ENCODE measurements around the gene SAC3D1.

SAC3D1 gene

GRCh38 chr11:65055538-65055937, 14.5 kb downstream of the SAC3D1 start:
- TF ChIP-seq CTCF (IDR thresholded peaks at IDR 0.05; ENCODE audit: extremely low read depth, missing control alignments): no peak
- peak; percentile 45 for DNase-seq (ENCODE audit: low spot score)

- TF ChIP-seq CTCF (IDR thresholded peaks at IDR 0.05; ENCODE audit: extremely low read depth, missing control alignments): no peak
- DNase-seq (ENCODE audit: low spot score): no peak
Observed at GRCh38 chr11:65056999-65057398, 16.0 kb downstream of the SAC3D1 start.

GRCh38 chr11:65057526-65057925, 16.5 kb downstream of the SAC3D1 start:
- no peak for TF ChIP-seq CTCF (IDR thresholded peaks at IDR 0.05; ENCODE audit: extremely low read depth, missing control alignments)
- no peak for DNase-seq (ENCODE audit: low spot score)

- no peak for DNase-seq (ENCODE audit: low spot score)
- TF ChIP-seq CTCF (IDR thresholded peaks at IDR 0.05; ENCODE audit: extremely low read depth, missing control alignments): no peak
Observed at GRCh38 chr11:65058012-65058411, 17.0 kb downstream of the SAC3D1 start.

DNA sequence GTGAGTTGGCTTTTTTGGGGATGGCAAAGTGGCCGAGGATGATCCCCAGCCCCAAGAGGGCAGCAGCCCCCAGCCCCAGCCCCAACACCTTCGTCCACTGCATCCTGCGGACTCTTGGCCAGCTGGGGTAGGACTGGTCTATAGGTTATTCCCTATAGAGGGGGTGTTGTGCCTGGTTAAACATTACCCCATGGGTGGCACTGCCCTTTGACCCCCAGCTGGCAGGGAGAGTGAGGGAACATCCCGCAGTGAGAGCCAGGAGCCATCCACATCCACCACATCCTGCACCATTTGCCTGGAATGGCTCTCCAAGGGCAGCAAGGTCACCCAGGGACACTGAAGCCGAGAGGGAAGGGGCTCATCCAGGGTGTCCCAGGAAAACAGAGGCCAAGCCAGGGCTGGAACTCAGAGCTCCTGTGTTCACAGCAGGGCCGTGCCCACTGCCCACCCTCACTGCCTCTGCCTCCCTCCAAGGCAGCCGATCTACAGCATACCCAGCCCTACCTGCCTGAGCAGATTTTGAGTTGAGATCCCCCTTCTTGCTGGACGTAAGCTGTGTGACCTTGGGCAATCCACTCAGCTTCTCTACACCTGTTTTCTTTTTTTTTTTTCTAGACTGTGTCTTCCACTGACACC, 17.5 kb downstream of the SAC3D1 start, which contains the start of gene NAALADL1:
Gene NAALADL1 (minus strand): TSS at position 135 of the 636 bp plus-strand sequence. CDS start 32 bp downstream, at position 103.
- no peak for TF ChIP-seq CTCF (IDR thresholded peaks at IDR 0.05; ENCODE audit: extremely low read depth, missing control alignments)
- no peak for DNase-seq (ENCODE audit: low spot score)

- no peak for TF ChIP-seq CTCF (IDR thresholded peaks at IDR 0.05; ENCODE audit: extremely low read depth, missing control alignments)
Observed at GRCh38 chr11:65059523-65059922, 18.5 kb downstream of the SAC3D1 start.

DNA sequence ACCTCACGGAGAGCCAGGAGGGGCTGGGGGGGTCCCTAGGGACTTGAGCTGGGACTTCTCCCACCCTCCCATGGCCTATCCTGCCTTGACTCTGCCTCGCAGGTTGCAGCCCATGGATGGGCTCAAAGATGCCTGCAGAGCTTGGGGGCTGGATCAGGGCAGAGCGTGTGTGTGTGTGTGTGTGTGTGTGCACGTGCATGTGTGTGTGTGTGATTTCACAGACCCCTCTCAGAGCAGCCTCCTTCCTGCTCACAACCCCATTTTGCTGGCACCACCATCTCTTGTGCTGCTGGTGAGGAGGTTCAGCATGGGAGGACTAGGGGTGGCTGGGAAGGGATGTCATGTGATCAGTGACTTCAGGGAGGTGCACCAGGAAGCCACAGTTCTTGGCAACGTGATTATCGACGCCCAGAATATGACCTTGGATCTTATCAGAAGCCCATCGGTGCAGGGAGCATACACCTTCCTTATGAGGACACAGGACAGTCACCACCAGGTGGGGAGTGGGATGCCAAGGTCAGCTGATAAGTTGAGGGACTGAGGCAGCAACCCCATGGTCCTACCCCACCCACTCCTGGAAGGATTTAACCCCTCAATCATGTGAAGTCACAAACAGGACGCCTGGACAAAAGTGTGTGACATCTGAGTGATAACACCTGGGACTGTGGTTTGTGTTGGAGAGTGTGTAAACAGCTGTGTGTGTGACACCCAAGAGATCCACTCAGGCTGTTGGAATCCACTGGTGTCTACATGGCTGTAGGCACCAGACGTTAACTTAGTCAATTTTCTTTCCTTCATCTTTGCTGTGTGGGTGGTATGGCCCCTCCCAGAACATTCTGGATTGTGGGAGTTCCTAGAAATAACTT, 19.2 kb downstream of the SAC3D1 start:
- no peak for DNase-seq (ENCODE audit: low spot score)

More at GRCh38 chr11:65059523-65059922, 18.5 kb downstream of the SAC3D1 start:
- DNase-seq (ENCODE audit: low spot score): no peak

More for the DNA sequence above, 19.2 kb downstream of the SAC3D1 start:
- TF ChIP-seq CTCF (IDR thresholded peaks at IDR 0.05; ENCODE audit: extremely low read depth, missing control alignments): no peak
